ENCODE measurements around the gene LEFTY2. TPM values are rescaled to one million over a fixed set of nuclear protein-coding genes. Genes with fewer than 3 reads are reported as not detected.

The LEFTY2 gene
- total RNA-seq, 1 donor from 2014 or later, result 1.2 TPM

GRCh38 chr1:225915538-225915991 is 25.5 kb downstream of the LEFTY2 start:
- no peak for DNase-seq
- H3K36me3 ChIP-seq, result peaks cover 36% of the 10 kb centered on the region
- TF ChIP-seq CTCF (IDR thresholded peaks at IDR 0.05), result no peak
- no peak overlapping the region for H3K27ac ChIP-seq
- H3K27me3 ChIP-seq (ENCODE audit: low read depth), result no peaks in the 10 kb centered on the region
- peaks cover 18% of the 10 kb centered on the region for H3K4me1 ChIP-seq
- intact Hi-C loops (cut with DNase I), result no loop called here
- ATAC-seq, result no peak
- no peak overlapping the region for H3K4me3 ChIP-seq
- H3K9me3 ChIP-seq, result no peaks in the 10 kb centered on the region

GRCh38 chr1:225914947-225915346 is 26.1 kb downstream of the LEFTY2 start:
- peaks cover 12% of the 10 kb centered on the region for H3K4me1 ChIP-seq
- TF ChIP-seq CTCF (IDR thresholded peaks at IDR 0.05), result no peak
- no peaks in the 10 kb centered on the region for H3K27me3 ChIP-seq (ENCODE audit: low read depth)
- ATAC-seq, result no peak
- H3K9me3 ChIP-seq, result no peaks in the 10 kb centered on the region
- peaks cover 33% of the 10 kb centered on the region for H3K36me3 ChIP-seq
- DNase-seq, result no peak
- intact Hi-C loops (cut with DNase I), result no loop called here
- H3K4me3 ChIP-seq, result no peak overlapping the region
- H3K27ac ChIP-seq, result no peak overlapping the region

- Histone ChIP-seq H3K27me3 (ENCODE audit: low read depth) (no peaks in the 10 kb centered on the region), H3K9me3 (no peaks in the 10 kb centered on the region), H3K4me3 (no peak overlapping the region), H3K36me3 (peaks cover 33% of the 10 kb centered on the region), H3K27ac (no peak overlapping the region), H3K4me1 (peaks cover 6% of the 10 kb centered on the region)
- intact Hi-C loops (cut with DNase I), result no loop called here
- DNase-seq (no peak), ATAC-seq (no peak)
- no peak for TF ChIP-seq CTCF (IDR thresholded peaks at IDR 0.05)
Measured at GRCh38 chr1:225914391-225914790, 26.6 kb downstream of the LEFTY2 start.

GRCh38 chr1:225911191-225912130 is 29.6 kb downstream of the LEFTY2 start:
- DNase-seq, result peak; percentile 77
- peaks cover 4% of the 10 kb centered on the region for H3K4me1 ChIP-seq
- H3K27ac ChIP-seq, result no peak overlapping the region
- peaks cover 15% of the 10 kb centered on the region for H3K36me3 ChIP-seq
- no peaks in the 10 kb centered on the region for H3K27me3 ChIP-seq (ENCODE audit: low read depth)
- no peaks in the 10 kb centered on the region for H3K9me3 ChIP-seq
- intact Hi-C loops (cut with DNase I), result no loop called here
- no peak overlapping the region for H3K4me3 ChIP-seq
- peak; percentile 89 to 92 for ATAC-seq
- TF ChIP-seq CTCF (IDR thresholded peaks at IDR 0.05), result peak; percentile 97

GRCh38 chr1:225909477-225909876 is 31.5 kb downstream of the LEFTY2 start:
- no peak for ATAC-seq
- no peaks in the 10 kb centered on the region for H3K27me3 ChIP-seq (ENCODE audit: low read depth)
- no peak for TF ChIP-seq CTCF (IDR thresholded peaks at IDR 0.05)
- H3K4me3 ChIP-seq, result no peak overlapping the region
- intact Hi-C loops (cut with DNase I), result no loop called here
- DNase-seq, result no peak
- no peak overlapping the region for H3K27ac ChIP-seq
- peaks cover 4% of the 10 kb centered on the region for H3K4me1 ChIP-seq
- H3K9me3 ChIP-seq, result no peaks in the 10 kb centered on the region
- no peaks in the 10 kb centered on the region for H3K36me3 ChIP-seq

Data from lower lobe of right lung (tissue), 2 donors.